HUES6 (cell line): ENCODE measurements around the gene ARHGAP15.

Experiments
- H3K27ac ChIP-seq: 2 replicates; pipeline ENCODE4 v1.7.0; 2013; ENCODE audit warnings: low read depth, mild to moderate bottlenecking, low read length, inconsistent platforms
- H3K27me3 ChIP-seq: 2 replicates; pipeline ENCODE4 v1.6.1; 2013; ENCODE audit warnings: low read length; ENCODE audit not compliant: control insufficient read depth, insufficient read depth
- H3K36me3 ChIP-seq: 2 replicates; pipeline ENCODE4 v1.6.1; 2013; ENCODE audit warnings: low read length; ENCODE audit not compliant: control insufficient read depth, insufficient read depth
- H3K4me1 ChIP-seq: 2 replicates; pipeline ENCODE4 v1.6.1; 2013; ENCODE audit warnings: low read length; ENCODE audit not compliant: control insufficient read depth, insufficient read depth
- H3K4me3 ChIP-seq: 2 replicates; pipeline ENCODE4 v1.5.1; 2013; ENCODE audit warnings: low read depth, low read length
- H3K9ac ChIP-seq: one replicate; pipeline ENCODE4 v1.6.1; 2013; ENCODE audit warnings: mild to moderate bottlenecking, low read length
- H3K9me3 ChIP-seq: 2 replicates; pipeline ENCODE4 v1.6.1; 2013; ENCODE audit warnings: low read depth, low read length; ENCODE audit not compliant: control insufficient read depth, insufficient read depth

The ARHGAP15 gene

GRCh38 chr2:143347271-143347695, 218.1 kb downstream of the ARHGAP15 start:
- H3K9ac ChIP-seq, result no peak overlapping the region
- H3K9me3 ChIP-seq, result no peaks in the 10 kb centered on the region
- no peak overlapping the region for H3K27ac ChIP-seq
- H3K4me3 ChIP-seq, result no peak overlapping the region
- H3K4me1 ChIP-seq, result peaks cover 28% of the 10 kb centered on the region
- no peaks in the 10 kb centered on the region for H3K27me3 ChIP-seq
- H3K36me3 ChIP-seq, result no peaks in the 10 kb centered on the region

- Histone ChIP-seq H3K9ac (no peak overlapping the region), H3K4me1 (peaks cover 28% of the 10 kb centered on the region), H3K27me3 (no peaks in the 10 kb centered on the region), H3K9me3 (no peaks in the 10 kb centered on the region), H3K4me3 (no peak overlapping the region), H3K27ac (no peak overlapping the region), H3K36me3 (no peaks in the 10 kb centered on the region)
These were observed 218.7 kb downstream of the ARHGAP15 start for GRCh38 chr2:143347901-143348414.

GRCh38 chr2:143354050-143354750, 225.0 kb downstream of the ARHGAP15 start:
- H3K27me3 ChIP-seq, result no peaks in the 10 kb centered on the region
- H3K4me1 ChIP-seq, result no peaks in the 10 kb centered on the region
- no peak overlapping the region for H3K9ac ChIP-seq
- H3K27ac ChIP-seq, result no peak overlapping the region
- H3K4me3 ChIP-seq, result no peak overlapping the region
- no peaks in the 10 kb centered on the region for H3K36me3 ChIP-seq
- H3K9me3 ChIP-seq, result no peaks in the 10 kb centered on the region

GRCh38 chr2:143355870-143356269, 226.7 kb downstream of the ARHGAP15 start:
- H3K4me3 ChIP-seq, result no peak overlapping the region
- no peak overlapping the region for H3K27ac ChIP-seq
- no peaks in the 10 kb centered on the region for H3K27me3 ChIP-seq
- H3K36me3 ChIP-seq, result no peaks in the 10 kb centered on the region
- H3K9ac ChIP-seq, result no peak overlapping the region
- no peaks in the 10 kb centered on the region for H3K9me3 ChIP-seq
- no peaks in the 10 kb centered on the region for H3K4me1 ChIP-seq

- no peaks in the 10 kb centered on the region for H3K9me3 ChIP-seq
These were observed 227.1 kb downstream of the ARHGAP15 start for GRCh38 chr2:143356336-143356735.

GRCh38 chr2:143356736-143357446, 227.7 kb downstream of the ARHGAP15 start:
- Histone ChIP-seq H3K27ac (no peak overlapping the region), H3K27me3 (no peaks in the 10 kb centered on the region), H3K36me3 (no peaks in the 10 kb centered on the region), H3K4me1 (no peaks in the 10 kb centered on the region), H3K4me3 (no peak overlapping the region), H3K9ac (no peak overlapping the region), H3K9me3 (no peaks in the 10 kb centered on the region)

More at GRCh38 chr2:143356336-143356735, 227.1 kb downstream of the ARHGAP15 start:
- Histone ChIP-seq H3K27ac (no peak overlapping the region), H3K9ac (no peak overlapping the region), H3K4me3 (no peak overlapping the region), H3K4me1 (no peaks in the 10 kb centered on the region), H3K27me3 (no peaks in the 10 kb centered on the region), H3K36me3 (no peaks in the 10 kb centered on the region)

- no peak overlapping the region for H3K27ac ChIP-seq
These were observed 228.7 kb downstream of the ARHGAP15 start for GRCh38 chr2:143357966-143358365.

GRCh38 chr2:143361346-143361745, 232.1 kb downstream of the ARHGAP15 start:
- Histone ChIP-seq H3K36me3 (no peaks in the 10 kb centered on the region), H3K9me3 (no peaks in the 10 kb centered on the region), H3K9ac (no peak overlapping the region), H3K4me1 (peaks cover 4% of the 10 kb centered on the region; the same call in 1 of the 2 replicates), H3K4me3 (no peak overlapping the region), H3K27ac (no peak overlapping the region), H3K27me3 (no peaks in the 10 kb centered on the region)

More at GRCh38 chr2:143357966-143358365, 228.7 kb downstream of the ARHGAP15 start:
- H3K9me3 ChIP-seq, result no peaks in the 10 kb centered on the region
- no peak overlapping the region for H3K4me3 ChIP-seq
- no peaks in the 10 kb centered on the region for H3K4me1 ChIP-seq
- no peaks in the 10 kb centered on the region for H3K27me3 ChIP-seq
- no peak overlapping the region for H3K9ac ChIP-seq
- no peaks in the 10 kb centered on the region for H3K36me3 ChIP-seq

- H3K27ac ChIP-seq, result no peak overlapping the region
- no peaks in the 10 kb centered on the region for H3K36me3 ChIP-seq
- H3K9ac ChIP-seq, result no peak overlapping the region
- no peaks in the 10 kb centered on the region for H3K27me3 ChIP-seq
- no peak overlapping the region for H3K4me3 ChIP-seq
- H3K4me1 ChIP-seq, result no peaks in the 10 kb centered on the region
- H3K9me3 ChIP-seq, result no peaks in the 10 kb centered on the region
These were observed 242.4 kb downstream of the ARHGAP15 start for GRCh38 chr2:143371616-143372015.

- Histone ChIP-seq H3K36me3 (no peaks in the 10 kb centered on the region), H3K27me3 (no peaks in the 10 kb centered on the region), H3K27ac (no peak overlapping the region), H3K4me3 (no peak overlapping the region), H3K4me1 (no peaks in the 10 kb centered on the region), H3K9me3 (no peaks in the 10 kb centered on the region), H3K9ac (no peak overlapping the region)
These were observed 246.2 kb downstream of the ARHGAP15 start for GRCh38 chr2:143375384-143375880.

GRCh38 chr2:143378996-143379395, 249.8 kb downstream of the ARHGAP15 start:
- H3K9me3 ChIP-seq, result no peaks in the 10 kb centered on the region
- H3K27me3 ChIP-seq, result no peaks in the 10 kb centered on the region
- H3K36me3 ChIP-seq, result no peaks in the 10 kb centered on the region
- no peak overlapping the region for H3K9ac ChIP-seq
- H3K27ac ChIP-seq, result no peak overlapping the region
- H3K4me3 ChIP-seq, result no peak overlapping the region
- no peaks in the 10 kb centered on the region for H3K4me1 ChIP-seq
